Measurements from ENCODE around the gene COTL1. TPM values are rescaled to one million over a fixed set of nuclear protein-coding genes. Genes with fewer than 3 reads are reported as not detected.

Gene COTL1
- total RNA-seq, 4 donors from 2014 or later = 55.3 to 95.1 (median 78.4) TPM

DNA sequence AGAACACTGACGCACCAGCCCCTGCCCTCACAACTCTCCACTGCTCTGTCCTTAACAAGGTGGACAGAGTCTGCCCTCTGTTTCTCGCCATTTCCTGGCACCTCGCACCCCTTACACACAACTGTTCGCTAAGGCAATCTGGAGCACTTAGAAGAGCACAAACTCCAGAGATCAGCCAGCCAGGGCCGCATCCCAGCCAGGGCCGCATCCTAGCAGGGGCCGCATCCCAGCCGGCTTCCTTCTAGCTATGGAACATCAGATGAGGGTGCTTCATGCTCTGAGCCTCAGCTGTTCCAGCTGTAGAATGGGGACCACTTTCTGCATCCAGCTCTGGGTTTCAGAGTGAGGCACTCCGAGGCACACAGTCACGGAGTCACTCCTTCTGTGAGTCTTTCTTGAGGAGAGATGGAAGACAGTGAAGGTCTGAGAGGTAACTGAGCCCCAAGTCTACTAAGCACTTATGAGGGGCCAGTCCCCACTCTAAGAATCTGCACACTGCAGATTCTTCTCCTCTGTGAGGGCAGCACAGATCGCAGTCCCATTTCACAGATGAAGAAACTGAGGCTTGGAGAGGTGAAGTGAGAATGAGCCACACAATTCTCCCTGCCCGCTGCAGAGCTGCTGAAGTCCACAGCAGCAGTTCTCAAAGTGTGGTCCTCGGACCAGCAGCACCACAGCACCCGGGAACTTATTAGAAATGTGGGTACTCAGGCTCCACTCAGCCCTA is 20.9 kb downstream of the COTL1 start:
- no peak for TF ChIP-seq CTCF (IDR thresholded peaks at IDR 0.05)
- no peak for DNase-seq (ENCODE audit: low spot score)
- no peak for ATAC-seq (ENCODE audit: low FRiP score)

GRCh38 chr16:84596161-84596560 is 21.7 kb downstream of the COTL1 start:
- DNase-seq (ENCODE audit: low spot score) (no peak), ATAC-seq (ENCODE audit: low FRiP score) (no peak)

DNA sequence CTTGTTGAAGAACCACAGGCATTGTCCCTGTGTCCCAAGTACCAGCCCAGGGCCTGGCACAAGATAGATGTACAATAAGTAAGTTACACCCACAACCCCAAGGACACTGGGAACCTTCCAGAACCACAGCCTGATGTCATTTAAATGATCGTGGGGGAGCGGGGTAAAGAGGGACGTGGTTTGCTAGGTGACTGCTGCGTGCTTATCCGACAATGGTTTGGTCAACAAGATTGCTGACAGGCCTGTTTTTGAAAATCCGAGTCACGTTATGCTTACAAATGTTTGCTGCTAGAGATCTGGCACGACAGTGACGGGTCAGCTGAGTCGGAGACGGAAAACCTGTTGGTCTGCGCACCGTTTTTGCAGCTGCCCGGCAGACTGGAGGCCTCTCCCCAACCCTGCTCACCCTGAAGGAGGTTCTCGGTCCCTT is 22.8 kb downstream of the COTL1 start:
- no peak for DNase-seq (ENCODE audit: low spot score)
- no peak for TF ChIP-seq CTCF (IDR thresholded peaks at IDR 0.05)
- no peak for ATAC-seq (ENCODE audit: low FRiP score)

More at GRCh38 chr16:84596161-84596560, 21.7 kb downstream of the COTL1 start:
- TF ChIP-seq CTCF (IDR thresholded peaks at IDR 0.05) = no peak

DNA sequence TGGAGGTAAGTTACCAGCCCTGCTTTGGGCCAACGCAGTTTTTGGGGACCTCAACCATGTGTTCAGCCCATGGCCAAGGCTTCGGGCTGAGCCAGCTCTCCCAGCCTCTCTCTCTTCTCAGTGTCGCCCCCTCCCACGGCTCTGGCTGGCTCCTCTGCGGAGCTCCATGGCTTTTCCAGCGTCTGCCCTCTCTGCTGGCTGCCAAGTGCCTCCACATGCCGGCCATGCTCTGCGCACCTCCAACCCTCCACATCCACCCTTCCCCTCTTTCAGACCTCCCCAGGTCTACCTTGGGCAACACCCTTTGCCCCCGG is 23.2 kb downstream of the COTL1 start:
- DNase-seq (ENCODE audit: low spot score) (no peak), ATAC-seq (ENCODE audit: low FRiP score) (no peak)
- TF ChIP-seq CTCF (IDR thresholded peaks at IDR 0.05) = no peak

DNA sequence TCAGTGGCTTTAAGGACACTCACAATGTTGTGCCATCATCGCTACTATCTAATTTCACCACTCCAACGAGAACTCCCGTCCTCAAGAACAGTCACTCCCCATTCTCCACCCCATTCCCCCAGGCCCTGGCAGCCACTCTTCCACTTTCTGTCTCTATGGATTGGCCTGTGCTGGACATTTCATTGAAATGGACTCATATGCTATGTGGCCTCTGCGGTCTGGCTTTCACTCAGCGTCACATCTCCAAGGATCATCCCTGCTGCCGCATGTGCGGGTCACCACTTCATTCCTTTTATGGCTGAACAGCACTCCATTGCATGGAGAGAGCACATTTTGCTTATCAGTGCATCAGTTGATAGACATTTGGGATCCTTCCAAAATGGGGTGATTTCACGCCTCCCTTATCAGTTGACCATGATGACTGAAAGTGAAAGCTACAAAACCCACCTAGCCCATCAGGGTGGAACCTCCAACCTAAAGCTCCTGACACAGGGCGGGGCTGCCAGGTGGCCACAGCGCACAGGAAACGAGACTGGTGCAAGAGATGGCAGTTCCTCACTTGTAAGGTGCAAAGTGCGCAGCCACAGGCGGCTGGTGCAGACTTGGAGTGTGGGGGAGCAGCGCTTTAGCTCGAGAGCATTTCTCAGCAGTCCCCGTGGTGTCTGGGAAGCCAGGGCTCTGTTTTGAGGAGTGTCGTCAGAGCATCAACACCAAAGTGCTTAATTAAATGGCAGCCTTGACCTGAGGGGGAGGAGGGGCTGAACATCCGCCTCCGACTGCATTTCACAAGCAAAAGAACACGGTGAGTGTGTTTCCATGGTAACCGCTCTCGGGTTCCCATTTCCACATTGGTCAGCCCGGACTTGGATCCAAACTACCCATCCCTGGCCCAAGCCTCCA is 23.8 kb downstream of the COTL1 start:
- no peak for DNase-seq (ENCODE audit: low spot score)
- no peak for ATAC-seq (ENCODE audit: low FRiP score)
- TF ChIP-seq CTCF (IDR thresholded peaks at IDR 0.05) = no peak

DNA sequence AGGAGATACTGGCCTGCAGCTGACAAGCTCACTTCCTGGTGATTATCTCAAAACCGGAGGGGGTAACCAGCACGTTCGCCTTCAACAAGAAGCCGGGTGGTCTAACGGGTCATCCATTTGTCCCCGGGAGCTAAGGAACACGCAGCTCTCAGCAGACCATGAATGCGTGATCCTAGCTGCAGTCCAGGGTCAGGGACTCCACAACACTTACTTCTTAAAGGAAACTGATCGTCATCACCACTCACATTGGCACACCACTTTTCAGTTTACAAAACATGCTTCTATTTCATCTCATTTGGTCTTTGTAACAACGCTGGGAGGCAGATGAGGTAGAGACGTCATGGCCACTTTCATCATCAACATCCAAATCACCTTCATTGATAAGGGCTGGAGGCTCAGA is 25.2 kb downstream of the COTL1 start:
- ATAC-seq (ENCODE audit: low FRiP score) (no peak), DNase-seq (ENCODE audit: low spot score) (no peak)
- no peak for TF ChIP-seq CTCF (IDR thresholded peaks at IDR 0.05)
